Subcutaneous adipose tissue (tissue), 4 donors: ENCODE measurements around the gene PPP2R5C. TPM values are rescaled to one million over a fixed set of nuclear protein-coding genes. Genes with fewer than 3 reads are reported as not detected.

Experiments used
- total RNA-seq, 4 donors: library from RNA; depleted of rRNA; stranded (reverse); fragments of >200 nt; gene quantifications; one replicate each; pipeline ENCODE4 v1.1.0, GENCODE V29; 2016
- TF ChIP-seq, protein P1 (sequence below): fragments of 450-650 bp; IDR thresholded peaks from one replicate; pipeline ENCODE4 v1.5.1; 2016; ENCODE audit warnings: low read depth, mild to moderate bottlenecking, control low read depth, antibody characterized with exemption, moderate library complexity

Gene PPP2R5C
- total RNA-seq, 4 donors from 2014 or later, result 98.9 to 127 (median 102) TPM

- TF ChIP-seq, protein P1, sequence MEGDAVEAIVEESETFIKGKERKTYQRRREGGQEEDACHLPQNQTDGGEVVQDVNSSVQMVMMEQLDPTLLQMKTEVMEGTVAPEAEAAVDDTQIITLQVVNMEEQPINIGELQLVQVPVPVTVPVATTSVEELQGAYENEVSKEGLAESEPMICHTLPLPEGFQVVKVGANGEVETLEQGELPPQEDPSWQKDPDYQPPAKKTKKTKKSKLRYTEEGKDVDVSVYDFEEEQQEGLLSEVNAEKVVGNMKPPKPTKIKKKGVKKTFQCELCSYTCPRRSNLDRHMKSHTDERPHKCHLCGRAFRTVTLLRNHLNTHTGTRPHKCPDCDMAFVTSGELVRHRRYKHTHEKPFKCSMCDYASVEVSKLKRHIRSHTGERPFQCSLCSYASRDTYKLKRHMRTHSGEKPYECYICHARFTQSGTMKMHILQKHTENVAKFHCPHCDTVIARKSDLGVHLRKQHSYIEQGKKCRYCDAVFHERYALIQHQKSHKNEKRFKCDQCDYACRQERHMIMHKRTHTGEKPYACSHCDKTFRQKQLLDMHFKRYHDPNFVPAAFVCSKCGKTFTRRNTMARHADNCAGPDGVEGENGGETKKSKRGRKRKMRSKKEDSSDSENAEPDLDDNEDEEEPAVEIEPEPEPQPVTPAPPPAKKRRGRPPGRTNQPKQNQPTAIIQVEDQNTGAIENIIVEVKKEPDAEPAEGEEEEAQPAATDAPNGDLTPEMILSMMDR, result no peak
Measured at GRCh38 chr14:101875727-101876554, 114.4 kb downstream of the PPP2R5C start.

DNA sequence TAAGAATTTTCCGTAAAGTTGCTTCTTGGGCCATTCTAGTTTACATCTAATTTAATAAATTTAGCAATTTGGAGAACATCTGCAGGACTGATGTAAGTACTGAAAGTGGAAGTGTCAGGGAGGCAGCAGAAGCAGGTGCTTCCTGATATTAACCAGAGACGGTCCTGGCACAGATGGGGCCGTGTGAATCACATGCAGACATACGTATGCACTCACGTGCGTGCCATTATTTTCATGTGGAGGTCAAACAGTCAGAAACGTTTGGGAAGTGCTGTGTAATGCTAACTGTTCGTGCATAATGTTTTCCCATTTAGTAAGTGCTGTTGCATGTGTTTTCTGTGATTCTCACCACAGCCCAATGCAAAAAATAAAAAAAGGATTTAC lies 115.0 kb downstream of the PPP2R5C start:
- TF ChIP-seq, protein P1, result no peak

- TF ChIP-seq, protein P1, result no peak
Measured at GRCh38 chr14:101877766-101878165, 116.3 kb downstream of the PPP2R5C start.

DNA sequence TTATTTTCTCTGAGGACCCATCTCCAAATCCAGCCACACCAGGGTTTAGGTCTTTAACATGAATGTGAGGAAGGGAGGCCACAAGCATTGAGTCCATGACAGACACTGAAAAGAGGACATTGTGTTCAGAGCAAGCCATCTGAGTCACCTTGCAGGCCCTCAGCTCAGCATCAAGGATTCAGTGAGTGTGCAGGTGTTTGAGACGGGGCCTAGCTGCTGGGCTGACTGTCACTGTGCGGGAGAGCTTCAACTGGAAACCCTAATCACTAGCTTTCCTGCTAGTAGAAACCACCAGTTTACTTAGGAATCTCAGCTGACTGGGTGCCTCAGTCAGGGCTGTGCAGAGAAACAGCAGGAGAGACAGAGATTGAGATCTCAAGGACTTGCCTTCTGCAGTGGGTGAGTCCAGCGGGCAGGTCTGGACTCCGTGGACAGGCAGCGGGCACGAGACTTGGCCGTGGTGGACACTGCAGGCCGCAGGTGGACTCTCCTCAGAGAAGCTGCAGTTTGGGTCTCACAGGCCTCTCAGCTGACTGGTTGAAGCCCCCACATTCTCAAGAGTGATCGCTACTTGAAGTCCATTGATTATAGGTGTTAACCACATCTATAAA lies 116.8 kb downstream of the PPP2R5C start:
- TF ChIP-seq, protein P1, result no peak

DNA sequence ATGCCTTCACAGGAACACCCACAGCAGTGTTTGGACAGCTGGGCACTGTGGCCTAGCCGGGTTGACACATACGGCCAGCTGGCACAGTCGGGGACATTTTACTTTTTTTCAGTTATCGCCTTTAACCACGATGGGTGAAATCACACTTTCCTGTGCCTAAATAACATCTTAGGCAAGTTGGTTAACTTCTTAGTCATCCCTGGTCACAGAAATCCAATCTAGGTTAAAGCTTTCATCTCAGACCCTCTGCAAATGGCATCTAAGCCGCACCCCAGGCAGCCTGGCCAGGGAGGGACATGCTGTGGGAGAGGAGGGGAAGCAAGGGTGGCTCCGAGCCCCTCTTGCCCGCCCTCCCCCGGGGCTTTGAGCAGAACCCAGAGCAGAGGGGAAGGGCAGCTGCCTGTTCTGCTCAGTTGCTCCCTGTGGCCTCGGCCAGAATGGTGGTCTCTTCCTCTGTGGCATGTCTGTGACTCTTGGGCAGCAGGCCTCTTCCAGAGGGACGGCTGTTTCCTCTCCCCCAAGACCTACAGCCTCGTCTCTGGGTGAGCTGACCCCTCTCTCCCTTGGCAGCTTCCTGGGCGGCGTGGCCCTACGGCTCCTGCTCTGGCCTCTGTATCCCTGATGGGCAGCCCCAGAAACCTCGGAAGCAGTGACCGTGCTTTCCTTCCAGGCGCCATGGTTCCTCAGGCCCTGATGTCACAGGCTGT lies 117.5 kb downstream of the PPP2R5C start:
- TF ChIP-seq, protein P1, result no peak

DNA sequence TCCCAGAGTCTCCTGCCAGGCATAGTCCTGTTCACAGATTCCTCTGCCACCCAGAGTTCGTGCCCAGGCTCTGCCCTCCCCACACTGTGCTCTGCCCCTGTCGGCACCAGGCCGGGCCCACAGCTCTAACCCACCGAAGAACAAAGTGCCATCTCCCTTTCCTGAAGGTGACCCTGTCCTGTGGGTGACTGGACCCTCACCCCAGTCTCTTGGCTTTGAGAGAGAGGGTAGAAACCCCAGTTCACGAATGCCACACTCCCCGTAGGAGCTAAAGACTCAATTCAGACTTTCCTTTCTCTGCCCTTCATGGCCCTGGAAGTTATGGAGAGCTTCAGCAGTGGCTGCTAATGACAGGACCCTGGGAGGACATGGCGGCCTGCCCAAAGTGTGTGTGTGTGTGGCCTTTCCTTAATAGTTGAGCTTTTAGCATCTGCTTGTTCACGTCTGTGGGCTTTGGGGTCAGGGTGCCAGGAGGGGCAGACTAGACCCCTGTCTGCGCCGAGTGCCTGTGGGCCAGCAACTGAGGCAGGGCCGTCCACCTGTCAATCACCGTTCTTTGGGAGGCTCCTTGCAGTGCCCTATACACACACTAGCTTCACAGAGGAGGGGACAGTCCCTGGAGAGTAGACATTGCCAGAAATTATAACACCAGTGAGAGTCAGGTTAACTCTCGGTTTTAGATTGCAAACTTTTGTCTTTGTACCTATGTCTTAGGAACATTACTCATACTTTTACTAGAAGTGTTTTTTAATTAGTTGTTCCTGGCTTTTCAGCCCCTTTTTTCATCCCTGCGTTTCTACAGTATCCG lies 118.2 kb downstream of the PPP2R5C start:
- TF ChIP-seq, protein P1, result no peak
